Smooth muscle cell (in vitro differentiated cells): ENCODE measurements around the gene PRR14. TPM values are rescaled to one million over a fixed set of nuclear protein-coding genes. Genes with fewer than 3 reads are reported as not detected.
A peak's percentile ranks its signal among the peaks of the same experiment; 100 is the strongest.

Source experiments
- DNase-seq: peaks from one replicate; lab custom pipeline; 2025; ENCODE audit not compliant: unreplicated experiment; lab: John Stamatoyannopoulos, UW
- H2AFZ ChIP-seq: fragments of 200-600 bp; sonication (generic); 2 replicates; pipeline ENCODE4 v1.6.0; 2016; ENCODE audit warnings: antibody characterized with exemption, low read depth, mild to moderate bottlenecking
- H3F3A ChIP-seq: fragments of 200-600 bp; sonication (generic); 2 replicates; pipeline ENCODE4 v1.6.0; 2017; ENCODE audit warnings: antibody characterized with exemption, low read depth
- H3K27ac ChIP-seq: fragments of 200-600 bp; sonication (generic); 2 replicates; pipeline ENCODE4 v1.5.1; 2016; ENCODE audit warnings: low read depth, mild to moderate bottlenecking
- H3K27me3 ChIP-seq: fragments of 200-600 bp; sonication (generic); 2 replicates; pipeline ENCODE4 v1.6.1; 2016; ENCODE audit warnings: low read depth, mild to moderate bottlenecking
- H3K36me3 ChIP-seq: fragments of 200-600 bp; sonication (generic); 2 replicates; pipeline ENCODE4 v1.5.1; 2016; ENCODE audit warnings: low read depth
- H3K4me1 ChIP-seq: fragments of 200-600 bp; sonication (generic); 2 replicates; pipeline ENCODE4 v1.5.1; 2016; ENCODE audit warnings: low read depth
- H3K4me2 ChIP-seq: fragments of 200-600 bp; sonication (generic); 2 replicates; pipeline ENCODE4 v1.6.0; 2016; ENCODE audit warnings: mild to moderate bottlenecking
- H3K4me3 ChIP-seq: fragments of 200-600 bp; sonication (generic); 2 replicates; pipeline ENCODE4 v1.5.1; 2016; ENCODE audit warnings: mild to moderate bottlenecking
- H3K79me2 ChIP-seq: fragments of 200-600 bp; sonication (generic); 2 replicates; pipeline ENCODE4 v1.6.0; 2016; ENCODE audit warnings: low read depth, mild to moderate bottlenecking
- H3K9ac ChIP-seq: fragments of 200-600 bp; sonication (generic); 2 replicates; pipeline ENCODE4 v1.6.0; 2016; ENCODE audit warnings: low read depth
- H3K9me3 ChIP-seq: fragments of 200-600 bp; sonication (generic); replicated peaks from 2 replicates; pipeline ENCODE4 v1.5.1; 2016; ENCODE audit warnings: low read depth
- H4K20me1 ChIP-seq: fragments of 200-600 bp; sonication (generic); 2 replicates; pipeline ENCODE4 v1.6.0; 2016; ENCODE audit warnings: low read depth
- CTCF ChIP-seq: fragments of 200-600 bp; sonication (generic); IDR thresholded peaks from 2 replicates; pipeline ENCODE4 v1.5.1; 2017; ENCODE audit warnings: borderline replicate concordance, mild to moderate bottlenecking, antibody characterized with exemption; ENCODE audit not compliant: insufficient read depth, poor library complexity, severe bottlenecking
- WGBS: methylation state at CpG from one replicate; pipeline ENCODE4 v1.1.7; 2016; ENCODE audit warnings: low lambda C conversion rate; 5-methylcytosine and 5-hydroxymethylcytosine counted together
- polyA plus RNA-seq: library from polyadenylated mRNA; unstranded; fragments of >200 nt; fragmentation: Nextera tagmentation; extraction: Ambion mirVana; gene quantifications from 2 replicates; pipeline ENCODE4 v1.2.1, GENCODE V29; 2016
- total RNA-seq: library from RNA; depleted of rRNA; stranded (reverse); fragments of >200 nt; gene quantifications from 2 replicates; pipeline ENCODE4 v1.2.3, GENCODE V29; 2014

Gene PRR14
- total and polyA plus RNA-seq, 2 experiments from 2014 or later, result 16.7 to 22.0 TPM

- no peak for TF ChIP-seq CTCF
- peaks cover 18% of the 10 kb centered on the region for H3K4me1 ChIP-seq
- no peak for DNase-seq
- H3K27me3 ChIP-seq, result no peaks in the 10 kb centered on the region
- H3K4me2 ChIP-seq, result no peak overlapping the region
- peak overlapping the region; percentile 84 for H3K27ac ChIP-seq
- peaks cover 18% of the 10 kb centered on the region for H4K20me1 ChIP-seq
- H3K9me3 ChIP-seq, result no peaks in the 10 kb centered on the region
- peaks cover 3% of the 10 kb centered on the region for H3K36me3 ChIP-seq
- H3K9ac ChIP-seq, result no peak overlapping the region
- H2AFZ ChIP-seq, result no peak overlapping the region
- H3F3A ChIP-seq, result peaks cover 19% of the 10 kb centered on the region
- H3K4me3 ChIP-seq, result no peak overlapping the region
- over 99% methylated on average over 6 of the region's 8 CpGs for WGBS
- peaks cover 23% of the 10 kb centered on the region for H3K79me2 ChIP-seq
Measured at GRCh38 chr16:30656388-30656787, 5.6 kb downstream of the PRR14 start.

- peak overlapping the region; percentile 93 for H3K4me2 ChIP-seq
- peak overlapping the region; percentile 70 for H3K9ac ChIP-seq
- H3K4me1 ChIP-seq, result peaks cover 14% of the 10 kb centered on the region
- H4K20me1 ChIP-seq, result peaks cover 27% of the 10 kb centered on the region
- no peaks in the 10 kb centered on the region for H3K9me3 ChIP-seq
- no peak for DNase-seq
- peak overlapping the region; percentile 55 for H3K4me3 ChIP-seq
- H3K36me3 ChIP-seq, result peaks cover 3% of the 10 kb centered on the region
- no peak for TF ChIP-seq CTCF
- H3K27me3 ChIP-seq, result no peaks in the 10 kb centered on the region
- H2AFZ ChIP-seq, result peak overlapping the region; percentile 65
- H3F3A ChIP-seq, result peaks cover 19% of the 10 kb centered on the region
- 45% methylated on average over 32 of the region's 32 CpGs for WGBS
- peaks cover 31% of the 10 kb centered on the region for H3K79me2 ChIP-seq
- peak overlapping the region; percentile 84 for H3K27ac ChIP-seq
Measured at GRCh38 chr16:30656974-30657865, 6.5 kb downstream of the PRR14 start.

GRCh38 chr16:30657866-30658730 lies 7.3 kb downstream of the PRR14 start, which contains the start of gene FBRS:
FBRS (plus strand) TSS chr16:30658431; CDS start chr16:30659519, 1,088 bp downstream.
- Histone ChIP-seq H3K27me3 (no peaks in the 10 kb centered on the region), H2AFZ (peak within 1 kb of the TSS; percentile 65), H3K4me3 (peak within 1 kb of the TSS; percentile 82), H3K27ac (peak within 1 kb of the TSS; percentile 95), H3K4me2 (peak within 1 kb of the TSS; percentile 99), H3F3A (peaks cover 19% of the 10 kb centered on the region), H4K20me1 (peaks cover 35% of the 10 kb centered on the region), H3K4me1 (peaks cover 13% of the 10 kb centered on the region), H3K79me2 (peaks cover 36% of the 10 kb centered on the region), H3K9ac (peak within 1 kb of the TSS; percentile 97), H3K9me3 (no peaks in the 10 kb centered on the region), H3K36me3 (peaks cover 3% of the 10 kb centered on the region)
- TF ChIP-seq CTCF, result peak; percentile 71
- WGBS, result 1% methylated on average over 86 of the region's 86 CpGs
- DNase-seq, result peak; percentile 99
